Measurements from ENCODE around the gene TMED7.
"Not testable (repeated sequence)": the region's sequence is repeated elsewhere in the genome, so short reads cannot be mapped to it uniquely, and the experiment has no call there.

Gene TMED7

GRCh38 chr5:115655994-115656393 is 30.2 kb upstream of the TMED7 start:
- no peaks in the 10 kb centered on the region for H3K79me2 ChIP-seq (ENCODE audit: control insufficient read depth, insufficient read depth, low read length, unreplicated experiment)
- H3K4me3 ChIP-seq (ENCODE audit: low read depth, low read length): no peak overlapping the region
- no peaks in the 10 kb centered on the region for H3K36me3 ChIP-seq (ENCODE audit: insufficient read depth, low read length)
- H3K27me3 ChIP-seq (ENCODE audit: insufficient read depth, low read length): no peaks in the 10 kb centered on the region
- H3K4me1 ChIP-seq (ENCODE audit: control insufficient read depth, insufficient read depth, low read length, unreplicated experiment): peaks cover 22% of the 10 kb centered on the region
- no peak overlapping the region for H3K27ac ChIP-seq (ENCODE audit: low read depth, low read length)
- no peak overlapping the region for H2AFZ ChIP-seq (ENCODE audit: low read length, unreplicated experiment)

GRCh38 chr5:115649541-115649940 is 23.7 kb upstream of the TMED7 start:
- H3K36me3 ChIP-seq (ENCODE audit: insufficient read depth, low read length): no peaks in the 10 kb centered on the region
- no peaks in the 10 kb centered on the region for H3K27me3 ChIP-seq (ENCODE audit: insufficient read depth, low read length)
- no peaks in the 10 kb centered on the region for H3K79me2 ChIP-seq (ENCODE audit: control insufficient read depth, insufficient read depth, low read length, unreplicated experiment)
- H3K4me3 ChIP-seq (ENCODE audit: low read depth, low read length): no peak overlapping the region
- no peak overlapping the region for H2AFZ ChIP-seq (ENCODE audit: low read length, unreplicated experiment)
- H3K4me1 ChIP-seq (ENCODE audit: control insufficient read depth, insufficient read depth, low read length, unreplicated experiment): peaks cover 15% of the 10 kb centered on the region
- no peak overlapping the region for H3K27ac ChIP-seq (ENCODE audit: low read depth, low read length)

- Histone ChIP-seq H3K4me3 (ENCODE audit: low read depth, low read length) (no peak overlapping the region), H2AFZ (ENCODE audit: low read length, unreplicated experiment) (no peak overlapping the region), H3K27me3 (ENCODE audit: insufficient read depth, low read length) (no peaks in the 10 kb centered on the region), H3K36me3 (ENCODE audit: insufficient read depth, low read length) (no peaks in the 10 kb centered on the region), H3K4me1 (ENCODE audit: control insufficient read depth, insufficient read depth, low read length, unreplicated experiment) (peaks cover 15% of the 10 kb centered on the region), H3K27ac (ENCODE audit: low read depth, low read length) (no peak overlapping the region), H3K79me2 (ENCODE audit: control insufficient read depth, insufficient read depth, low read length, unreplicated experiment) (no peaks in the 10 kb centered on the region)
Measured at GRCh38 chr5:115648056-115648455, 22.2 kb upstream of the TMED7 start.

GRCh38 chr5:115645386-115645785 is 19.6 kb upstream of the TMED7 start:
- H3K79me2 ChIP-seq (ENCODE audit: control insufficient read depth, insufficient read depth, low read length, unreplicated experiment); H3K4me3 ChIP-seq (ENCODE audit: low read depth, low read length); H3K27ac ChIP-seq (ENCODE audit: low read depth, low read length); H3K27me3 ChIP-seq (ENCODE audit: insufficient read depth, low read length); H3K36me3 ChIP-seq (ENCODE audit: insufficient read depth, low read length); H2AFZ ChIP-seq (ENCODE audit: low read length, unreplicated experiment): not testable (repeated sequence)
- peaks cover 19% of the 10 kb centered on the region for H3K4me1 ChIP-seq (ENCODE audit: control insufficient read depth, insufficient read depth, low read length, unreplicated experiment)

GRCh38 chr5:115644046-115644445 is 18.2 kb upstream of the TMED7 start:
- no peaks in the 10 kb centered on the region for H3K27me3 ChIP-seq (ENCODE audit: insufficient read depth, low read length)
- no peaks in the 10 kb centered on the region for H3K36me3 ChIP-seq (ENCODE audit: insufficient read depth, low read length)
- H3K4me1 ChIP-seq (ENCODE audit: control insufficient read depth, insufficient read depth, low read length, unreplicated experiment): peaks cover 9% of the 10 kb centered on the region
- no peaks in the 10 kb centered on the region for H3K79me2 ChIP-seq (ENCODE audit: control insufficient read depth, insufficient read depth, low read length, unreplicated experiment)
- no peak overlapping the region for H3K27ac ChIP-seq (ENCODE audit: low read depth, low read length)
- no peak overlapping the region for H2AFZ ChIP-seq (ENCODE audit: low read length, unreplicated experiment)
- no peak overlapping the region for H3K4me3 ChIP-seq (ENCODE audit: low read depth, low read length)

GRCh38 chr5:115641948-115642347 is 16.1 kb upstream of the TMED7 start:
- Histone ChIP-seq H2AFZ (ENCODE audit: low read length, unreplicated experiment) (no peak overlapping the region), H3K4me1 (ENCODE audit: control insufficient read depth, insufficient read depth, low read length, unreplicated experiment) (peaks cover 4% of the 10 kb centered on the region), H3K27ac (ENCODE audit: low read depth, low read length) (no peak overlapping the region), H3K27me3 (ENCODE audit: insufficient read depth, low read length) (no peaks in the 10 kb centered on the region), H3K79me2 (ENCODE audit: control insufficient read depth, insufficient read depth, low read length, unreplicated experiment) (no peaks in the 10 kb centered on the region), H3K4me3 (ENCODE audit: low read depth, low read length) (no peak overlapping the region), H3K36me3 (ENCODE audit: insufficient read depth, low read length) (no peaks in the 10 kb centered on the region)

GRCh38 chr5:115640274-115640673 is 14.4 kb upstream of the TMED7 start:
- no peaks in the 10 kb centered on the region for H3K36me3 ChIP-seq (ENCODE audit: insufficient read depth, low read length)
- H3K79me2 ChIP-seq (ENCODE audit: control insufficient read depth, insufficient read depth, low read length, unreplicated experiment): no peaks in the 10 kb centered on the region
- no peaks in the 10 kb centered on the region for H3K27me3 ChIP-seq (ENCODE audit: insufficient read depth, low read length)
- H3K4me3 ChIP-seq (ENCODE audit: low read depth, low read length): no peak overlapping the region
- no peak overlapping the region for H2AFZ ChIP-seq (ENCODE audit: low read length, unreplicated experiment)
- peaks cover 4% of the 10 kb centered on the region for H3K4me1 ChIP-seq (ENCODE audit: control insufficient read depth, insufficient read depth, low read length, unreplicated experiment)
- H3K27ac ChIP-seq (ENCODE audit: low read depth, low read length): no peak overlapping the region

- no peaks in the 10 kb centered on the region for H3K79me2 ChIP-seq (ENCODE audit: control insufficient read depth, insufficient read depth, low read length, unreplicated experiment)
- H3K4me1 ChIP-seq (ENCODE audit: control insufficient read depth, insufficient read depth, low read length, unreplicated experiment): peaks cover 4% of the 10 kb centered on the region
- H3K27me3 ChIP-seq (ENCODE audit: insufficient read depth, low read length): no peaks in the 10 kb centered on the region
- H2AFZ ChIP-seq (ENCODE audit: low read length, unreplicated experiment): no peak overlapping the region
- no peaks in the 10 kb centered on the region for H3K36me3 ChIP-seq (ENCODE audit: insufficient read depth, low read length)
- no peak overlapping the region for H3K4me3 ChIP-seq (ENCODE audit: low read depth, low read length)
- no peak overlapping the region for H3K27ac ChIP-seq (ENCODE audit: low read depth, low read length)
Measured at GRCh38 chr5:115639377-115639776, 13.5 kb upstream of the TMED7 start.

GRCh38 chr5:115637507-115637906 is 11.7 kb upstream of the TMED7 start:
- H3K4me1 ChIP-seq (ENCODE audit: control insufficient read depth, insufficient read depth, low read length, unreplicated experiment): peaks cover 10% of the 10 kb centered on the region
- H3K27ac ChIP-seq (ENCODE audit: low read depth, low read length): no peak overlapping the region
- H3K27me3 ChIP-seq (ENCODE audit: insufficient read depth, low read length): no peaks in the 10 kb centered on the region
- no peak overlapping the region for H2AFZ ChIP-seq (ENCODE audit: low read length, unreplicated experiment)
- H3K4me3 ChIP-seq (ENCODE audit: low read depth, low read length): no peak overlapping the region
- H3K79me2 ChIP-seq (ENCODE audit: control insufficient read depth, insufficient read depth, low read length, unreplicated experiment): no peaks in the 10 kb centered on the region
- H3K36me3 ChIP-seq (ENCODE audit: insufficient read depth, low read length): no peaks in the 10 kb centered on the region

- no peaks in the 10 kb centered on the region for H3K27me3 ChIP-seq (ENCODE audit: insufficient read depth, low read length)
- H3K4me1 ChIP-seq (ENCODE audit: control insufficient read depth, insufficient read depth, low read length, unreplicated experiment): peaks cover 6% of the 10 kb centered on the region
- H3K36me3 ChIP-seq (ENCODE audit: insufficient read depth, low read length): no peaks in the 10 kb centered on the region
- no peak overlapping the region for H3K4me3 ChIP-seq (ENCODE audit: low read depth, low read length)
- no peak overlapping the region for H3K27ac ChIP-seq (ENCODE audit: low read depth, low read length)
- H2AFZ ChIP-seq (ENCODE audit: low read length, unreplicated experiment): no peak overlapping the region
- H3K79me2 ChIP-seq (ENCODE audit: control insufficient read depth, insufficient read depth, low read length, unreplicated experiment): no peaks in the 10 kb centered on the region
Measured at GRCh38 chr5:115636008-115636407, 10.2 kb upstream of the TMED7 start.

GRCh38 chr5:115634343-115635132 is 8.7 kb upstream of the TMED7 start:
- H3K27ac ChIP-seq (ENCODE audit: low read depth, low read length): peak overlapping the region; percentile 3; the same call in 1 of the 2 replicates
- H3K79me2 ChIP-seq (ENCODE audit: control insufficient read depth, insufficient read depth, low read length, unreplicated experiment): no peaks in the 10 kb centered on the region
- peaks cover 6% of the 10 kb centered on the region for H3K4me1 ChIP-seq (ENCODE audit: control insufficient read depth, insufficient read depth, low read length, unreplicated experiment)
- H3K4me3 ChIP-seq (ENCODE audit: low read depth, low read length): peak overlapping the region; percentile 71
- H3K27me3 ChIP-seq (ENCODE audit: insufficient read depth, low read length): no peaks in the 10 kb centered on the region
- peak overlapping the region; percentile 96 for H2AFZ ChIP-seq (ENCODE audit: low read length, unreplicated experiment)
- no peaks in the 10 kb centered on the region for H3K36me3 ChIP-seq (ENCODE audit: insufficient read depth, low read length)

Data from ACC112 (cell line).